Transverse colon (tissue), 4 donors: ENCODE measurements around the gene MGME1. TPM values are rescaled to one million over a fixed set of nuclear protein-coding genes. Genes with fewer than 3 reads are reported as not detected.

Experiments used
- DNase-seq: peaks from one replicate; pipeline ENCODE4 v3.0.0-alpha.2; 2019
- H3K27ac ChIP-seq, 4 donors: fragments of 200-600 bp; sonication (generic); 2 replicates each; pipeline ENCODE4 v1.5.1; 2016 to 2018; ENCODE audit warnings: inconsistent platforms in 4 of 4
- H3K27me3 ChIP-seq: fragments of 200-600 bp; sonication (generic); 2 replicates; pipeline ENCODE4 v1.5.1; 2017; ENCODE audit warnings: inconsistent platforms
- H3K36me3 ChIP-seq, 4 donors: fragments of 200-600 bp; sonication (generic); 2 replicates each; pipeline ENCODE4 v1.5.1; 2017 to 2019; ENCODE audit warnings: inconsistent platforms in 4 of 4
- H3K4me1 ChIP-seq, 4 donors: fragments of 200-600 bp; sonication (generic); 2 replicates each; pipeline ENCODE4 v1.5.1; 2017 to 2020; ENCODE audit warnings: inconsistent platforms in 4 of 4
- H3K4me3 ChIP-seq, 4 donors: fragments of 200-600 bp; sonication (generic); 1 replicate in 1 of 4; 2 replicates in 3 of 4; pipeline versions ENCODE4 v1.5.1 to v1.6.1; 2017 to 2019; ENCODE audit warnings: inconsistent platforms in 4 of 4
- H3K9me3 ChIP-seq, 2 donors: fragments of 200-600 bp; sonication (generic); 2 replicates each; pipeline ENCODE4 v1.5.1; 2017 to 2019; ENCODE audit warnings: inconsistent platforms in 2 of 2
- EP300 ChIP-seq: sonication (generic); formaldehyde crosslinking; IDR thresholded peaks from one replicate; pipeline ENCODE4 v1.6.1; 2017; ENCODE audit warnings: antibody characterized with exemption, low read depth
- POLR2A ChIP-seq: fragments of 450-650 bp; IDR thresholded peaks from one replicate; pipeline ENCODE4 v1.6.1; 2016; ENCODE audit warnings: antibody characterized with exemption, mild to moderate bottlenecking, moderate library complexity
- POLR2AphosphoS5 ChIP-seq, 3 donors: sonication (generic); formaldehyde crosslinking; IDR thresholded peaks; one replicate each; pipeline ENCODE4 v1.6.1; 2016; ENCODE audit warnings: antibody characterized with exemption in 3 of 3
- WGBS, 2 donors: methylation state at CpG; one replicate each; pipeline ENCODE4 v1.1.5; 2018; ENCODE audit warnings: low coverage in 1 of 2; 5-methylcytosine and 5-hydroxymethylcytosine counted together
- in situ Hi-C, 4 donors: fragments of 200-750 bp; cut with MboI; loops; one replicate each; pipeline versions ENCODE4 v1.15.0 to v1.15.1; 2017; ENCODE audit warnings: low sequenced_read_pairs in 3 of 4, low pct_ligation_motif_present in 1 of 4, low pct_unique_long_range_greater_than_20kb in 1 of 4
- intact Hi-C: fragments of 100-400 bp; cut with DNase I; formaldehyde crosslinking; loops from one replicate; pipeline ENCODE4 v1.15.1; 2023; ENCODE audit warnings: low total_unique reads
- total RNA-seq, 4 donors: library from RNA; depleted of rRNA; stranded (reverse); fragments of >200 nt; gene quantifications; one replicate each; pipeline ENCODE4 v1.1.0, GENCODE V29; 2016
- TF ChIP-seq, protein P1 (sequence below), 5 experiments: fragments of 200-600 bp in 3 of 5; fragments of 450-650 bp in 2 of 5; sonication (generic) in 3 of 5; IDR thresholded peaks; 1 replicate in 2 of 5; 2 replicates in 3 of 5; pipeline ENCODE4 v1.5.1; 2016 to 2017; ENCODE audit warnings: antibody characterized with exemption in 5 of 5, inconsistent platforms in 3 of 5, mild to moderate bottlenecking in 2 of 5, moderate library complexity in 1 of 5

The MGME1 gene
- total RNA-seq, 4 donors from 2014 or later = 4.1 to 18.8 (median 14.3) TPM

DNA sequence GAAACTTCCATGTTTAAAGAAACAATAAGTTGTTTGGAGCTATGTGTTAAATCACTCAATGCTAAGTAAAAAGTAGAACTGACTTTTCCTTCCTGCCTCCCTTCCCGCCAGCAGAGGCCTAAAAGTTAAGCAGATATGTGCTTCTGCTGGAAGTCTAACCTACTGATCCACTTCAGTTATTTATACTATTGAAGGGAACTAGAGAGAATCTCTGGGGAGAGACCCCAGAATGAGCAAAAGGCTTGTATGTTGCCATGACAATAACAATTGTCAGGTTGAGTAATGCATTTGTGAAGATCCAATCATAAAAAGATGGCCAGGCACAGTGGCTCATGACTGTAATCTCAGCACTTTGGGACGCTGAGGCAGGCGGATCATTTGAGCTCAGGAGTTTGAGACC, 24.7 kb downstream of the MGME1 start:
- no peak overlapping the region for H3K27ac ChIP-seq
- no peak for DNase-seq

DNA sequence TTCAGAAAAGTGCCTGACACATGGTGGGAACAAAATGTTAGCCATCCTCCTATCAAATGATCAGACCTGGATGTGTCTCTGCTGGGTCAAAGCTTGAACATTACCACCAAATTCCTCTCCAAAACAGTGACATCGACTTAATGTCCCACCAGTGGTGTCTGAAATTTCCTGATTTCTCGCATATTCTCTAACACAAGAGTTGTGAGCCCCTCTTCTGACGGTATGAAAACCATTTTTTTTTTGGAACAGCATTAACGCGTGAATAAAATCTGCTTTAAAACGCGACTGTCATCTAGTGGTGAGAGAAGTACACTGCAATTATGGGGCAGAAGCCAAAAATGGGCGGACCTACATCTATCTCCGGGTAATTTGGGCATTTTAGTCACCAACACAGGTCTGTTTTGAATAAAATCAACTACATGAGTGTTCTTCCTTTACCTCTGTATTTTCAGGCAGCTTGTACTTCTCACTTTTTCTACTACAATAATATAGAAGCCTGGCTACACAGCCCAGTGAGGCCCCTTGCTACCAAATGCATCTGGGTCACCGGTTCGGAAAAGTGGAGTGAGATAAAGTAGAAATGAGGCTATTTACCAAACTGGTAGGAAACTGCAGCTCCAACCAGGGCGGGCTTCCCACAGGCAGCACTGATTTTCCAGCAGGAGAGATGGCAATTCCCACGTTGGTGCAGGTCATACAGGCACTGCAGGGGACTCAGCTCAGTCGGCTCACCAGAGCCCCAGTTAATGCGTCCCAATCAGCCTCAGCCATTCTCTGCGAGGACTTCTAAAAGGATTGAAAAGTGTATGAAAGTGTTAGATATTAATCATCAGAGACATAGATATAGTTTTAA, 27.4 kb downstream of the MGME1 start:
- in situ Hi-C loops = loop anchor here in 2 of 4 donors (10.0 to 25.0 kb wide), 2 partner anchors 481 to 484 kb away; no protein-coding TSS in a partner anchor
- no peaks in the 10 kb centered on the region for H3K36me3 ChIP-seq
- no peak overlapping the region for H3K4me3 ChIP-seq

More for the DNA sequence above, 24.7 kb downstream of the MGME1 start:
- no peaks in the 10 kb centered on the region for H3K36me3 ChIP-seq
- TF ChIP-seq EP300 = no peak
- no peak for TF ChIP-seq POLR2AphosphoS5 (IDR thresholded peaks at IDR 0.05)
- TF ChIP-seq, protein P1, sequence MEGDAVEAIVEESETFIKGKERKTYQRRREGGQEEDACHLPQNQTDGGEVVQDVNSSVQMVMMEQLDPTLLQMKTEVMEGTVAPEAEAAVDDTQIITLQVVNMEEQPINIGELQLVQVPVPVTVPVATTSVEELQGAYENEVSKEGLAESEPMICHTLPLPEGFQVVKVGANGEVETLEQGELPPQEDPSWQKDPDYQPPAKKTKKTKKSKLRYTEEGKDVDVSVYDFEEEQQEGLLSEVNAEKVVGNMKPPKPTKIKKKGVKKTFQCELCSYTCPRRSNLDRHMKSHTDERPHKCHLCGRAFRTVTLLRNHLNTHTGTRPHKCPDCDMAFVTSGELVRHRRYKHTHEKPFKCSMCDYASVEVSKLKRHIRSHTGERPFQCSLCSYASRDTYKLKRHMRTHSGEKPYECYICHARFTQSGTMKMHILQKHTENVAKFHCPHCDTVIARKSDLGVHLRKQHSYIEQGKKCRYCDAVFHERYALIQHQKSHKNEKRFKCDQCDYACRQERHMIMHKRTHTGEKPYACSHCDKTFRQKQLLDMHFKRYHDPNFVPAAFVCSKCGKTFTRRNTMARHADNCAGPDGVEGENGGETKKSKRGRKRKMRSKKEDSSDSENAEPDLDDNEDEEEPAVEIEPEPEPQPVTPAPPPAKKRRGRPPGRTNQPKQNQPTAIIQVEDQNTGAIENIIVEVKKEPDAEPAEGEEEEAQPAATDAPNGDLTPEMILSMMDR (IDR thresholded peaks at IDR 0.05) = no peak
- no peak for TF ChIP-seq POLR2A
- peaks cover 0 to 20% (median 3%) of the 10 kb centered on the region in 4 donors for H3K4me1 ChIP-seq
- intact Hi-C loops (no loop called here), in situ Hi-C loops (loop anchor here in 2 of 4 donors (10.0 to 25.0 kb wide), 2 partner anchors 479 to 481 kb away; no protein-coding TSS in a partner anchor)
- no peaks in the 10 kb centered on the region for H3K9me3 ChIP-seq
- H3K4me3 ChIP-seq = no peak overlapping the region
- H3K27me3 ChIP-seq = no peaks in the 10 kb centered on the region
- WGBS, 2 donors = 93 to 100% methylated on average over 1 to 3 of the region's 3 CpGs

DNA sequence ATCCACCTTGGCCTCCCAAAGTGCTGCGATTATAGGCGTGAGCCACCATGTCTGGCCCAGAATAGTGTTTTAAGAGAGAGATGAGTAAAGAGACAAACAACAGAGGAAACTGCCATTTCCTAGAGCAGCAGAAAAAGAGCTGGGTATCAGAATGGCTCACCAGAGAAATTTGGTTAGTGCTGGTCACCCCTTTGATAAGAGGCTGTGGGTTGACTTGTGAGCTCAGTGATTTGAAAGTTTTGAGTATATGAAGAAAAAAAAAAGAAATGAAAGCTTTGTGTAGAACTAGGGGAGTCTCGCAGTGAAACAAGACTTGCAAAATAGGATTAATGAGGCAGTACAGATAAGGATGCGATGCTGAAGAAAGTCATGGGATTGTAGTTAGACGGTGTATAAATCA, 29.6 kb downstream of the MGME1 start:
- Histone ChIP-seq H3K4me3 (no peak overlapping the region), H3K4me1 (peaks cover 0 to 7% (median 3%) of the 10 kb centered on the region in 4 donors), H3K27me3 (no peaks in the 10 kb centered on the region), H3K36me3 (no peaks in the 10 kb centered on the region), H3K9me3 (no peaks in the 10 kb centered on the region), H3K27ac (no peak overlapping the region)
- no peak for TF ChIP-seq POLR2A
- TF ChIP-seq, protein P1 (IDR thresholded peaks at IDR 0.05) = no peak
- TF ChIP-seq POLR2AphosphoS5 (IDR thresholded peaks at IDR 0.05) = no peak
- no peak for TF ChIP-seq EP300
- intact Hi-C loops = no loop called here
- 65 to 78% methylated on average over 3 to 5 of the region's 5 CpGs for WGBS, 2 donors
- no peak for DNase-seq
- in situ Hi-C loops = loop anchor here in 2 of 4 donors (10.0 to 25.0 kb wide), 2 partner anchors 484 to 486 kb away; no protein-coding TSS in a partner anchor

More for the DNA sequence above, 27.4 kb downstream of the MGME1 start:
- no peak for DNase-seq
- intact Hi-C loops = no loop called here
- Histone ChIP-seq H3K27ac (no peak overlapping the region), H3K27me3 (no peaks in the 10 kb centered on the region), H3K4me1 (peaks cover 0 to 15% (median 3%) of the 10 kb centered on the region in 4 donors), H3K9me3 (no peaks in the 10 kb centered on the region)
- 18 to 32% methylated on average over 11 to 16 of the region's 16 CpGs for WGBS, 2 donors
- TF ChIP-seq, protein P1 (IDR thresholded peaks at IDR 0.05) = peak; percentile 96 to 98 (median 98)
- peak in 2 of 3 donors; percentile 11 to 42 for TF ChIP-seq POLR2AphosphoS5 (IDR thresholded peaks at IDR 0.05)
- no peak for TF ChIP-seq EP300
- TF ChIP-seq POLR2A = no peak

DNA sequence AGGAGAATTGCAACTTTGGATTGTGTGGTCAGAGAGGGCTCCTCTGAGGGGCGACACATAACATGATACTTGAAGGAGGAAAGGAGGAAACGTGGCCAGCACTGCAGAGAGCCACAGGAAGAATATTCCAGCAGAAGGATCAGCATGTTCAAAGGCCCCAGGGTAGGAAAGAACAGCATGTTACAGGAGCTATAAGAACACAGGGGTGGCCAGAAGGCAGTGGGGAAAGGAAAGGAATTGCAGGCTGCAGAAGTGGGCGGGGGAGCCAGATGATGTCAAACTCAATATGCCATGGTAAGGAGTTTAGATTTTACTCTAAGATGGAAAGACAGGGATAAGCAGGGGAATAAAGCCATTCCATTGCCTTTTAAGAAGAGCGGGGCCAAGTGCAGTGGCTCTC, 30.7 kb downstream of the MGME1 start:
- no peaks in the 10 kb centered on the region for H3K9me3 ChIP-seq
- intact Hi-C loops (no loop called here), in situ Hi-C loops (loop anchor here in 2 of 4 donors (10.0 to 25.0 kb wide), 2 partner anchors 485 to 487 kb away; no protein-coding TSS in a partner anchor)
- peaks cover 0 to 7% (median 3%) of the 10 kb centered on the region in 4 donors for H3K4me1 ChIP-seq
- H3K4me3 ChIP-seq = no peak overlapping the region
- no peak for DNase-seq
- no peak overlapping the region for H3K27ac ChIP-seq
- no peaks in the 10 kb centered on the region for H3K27me3 ChIP-seq
- TF ChIP-seq POLR2A (no peak), POLR2AphosphoS5 (IDR thresholded peaks at IDR 0.05) (no peak), EP300 (no peak)
- TF ChIP-seq, protein P1 (IDR thresholded peaks at IDR 0.05) = no peak
- WGBS, 2 donors = 84 to 100% methylated on average over 2 to 4 of the region's 4 CpGs
- no peaks in the 10 kb centered on the region for H3K36me3 ChIP-seq
